ENCODE measurements around the gene ENGASE. TPM values are rescaled to one million over a fixed set of nuclear protein-coding genes. Genes with fewer than 3 reads are reported as not detected.

The ENGASE gene
- total RNA-seq, 1 experiment from 2014 or later, result 34.5 TPM

GRCh38 chr17:79107499-79108231 is 33.0 kb downstream of the ENGASE start:
- POLR2A ChIA-PET (ENCODE audit: unreplicated experiment), result interaction anchor here (0.6 kb wide), 1 partner anchor 13 kb away, joined by 3 read pairs; no protein-coding TSS in a partner anchor
- intact Hi-C loops (cut with micrococcal nuclease), result no loop called here
- Histone ChIP-seq H3K27ac (ENCODE audit: low read length) (no peak overlapping the region), H3K79me2 (ENCODE audit: low read length) (no peaks in the 10 kb centered on the region), H3F3A (ENCODE audit: low read length, unreplicated experiment) (no peaks in the 10 kb centered on the region), H4K20me1 (ENCODE audit: low read length) (no peaks in the 10 kb centered on the region), H3K36me3 (ENCODE audit: low read depth, low read length) (no peaks in the 10 kb centered on the region), H3K9ac (ENCODE audit: low read length) (no peak overlapping the region), H3K9me2 (replicated peaks; ENCODE audit: low read length) (no peaks in the 10 kb centered on the region), H2AFZ (ENCODE audit: low read length) (no peak overlapping the region), H3K27me3 (ENCODE audit: low read length) (peaks cover 28% of the 10 kb centered on the region), H3K9me3 (ENCODE audit: low read length) (no peaks in the 10 kb centered on the region), H3K4me3 (ENCODE audit: low read length) (no peak overlapping the region), H3K4me1 (ENCODE audit: insufficient read depth, low read length) (no peaks in the 10 kb centered on the region), H3K4me2 (ENCODE audit: low read length) (no peak overlapping the region)
- CTCF ChIA-PET, result no interaction called here
- DNase-seq (no peak), ATAC-seq (no peak)
- no TSS peak for BruUV-seq (replicated peaks)
- TF ChIP-seq CTCF (conservative IDR thresholded peaks at IDR 0.05; ENCODE audit: low read depth, low read length), result no peak
- TF ChIP-seq EZH2phosphoT487 (IDR thresholded peaks at IDR 0.05; ENCODE audit: borderline replicate concordance, low read length), result no peak
- no peak for TF ChIP-seq EZH2 (IDR thresholded peaks at IDR 0.05; ENCODE audit: low read length, unreplicated experiment)

- Histone ChIP-seq H3K9me3 (ENCODE audit: low read length) (no peaks in the 10 kb centered on the region), H3K27ac (ENCODE audit: low read length) (no peak overlapping the region), H4K20me1 (ENCODE audit: low read length) (no peaks in the 10 kb centered on the region), H2AFZ (ENCODE audit: low read length) (no peak overlapping the region), H3K9ac (ENCODE audit: low read length) (no peak overlapping the region), H3K79me2 (ENCODE audit: low read length) (no peaks in the 10 kb centered on the region), H3K36me3 (ENCODE audit: low read depth, low read length) (no peaks in the 10 kb centered on the region), H3K4me2 (ENCODE audit: low read length) (no peak overlapping the region), H3K4me1 (ENCODE audit: insufficient read depth, low read length) (no peaks in the 10 kb centered on the region), H3K4me3 (ENCODE audit: low read length) (no peak overlapping the region), H3K27me3 (ENCODE audit: low read length) (peaks cover 26% of the 10 kb centered on the region), H3K9me2 (replicated peaks; ENCODE audit: low read length) (no peaks in the 10 kb centered on the region), H3F3A (ENCODE audit: low read length, unreplicated experiment) (no peaks in the 10 kb centered on the region)
- intact Hi-C loops (cut with micrococcal nuclease), result no loop called here
- ChIA-PET POLR2A (ENCODE audit: unreplicated experiment) (interaction anchor here (0.6 kb wide), 1 partner anchor 14 kb away, joined by 3 read pairs; no protein-coding TSS in a partner anchor), CTCF (no interaction called here)
- ATAC-seq (no peak), DNase-seq (no peak)
- TF ChIP-seq EZH2 (IDR thresholded peaks at IDR 0.05; ENCODE audit: low read length, unreplicated experiment), result no peak
- no peak for TF ChIP-seq EZH2phosphoT487 (IDR thresholded peaks at IDR 0.05; ENCODE audit: borderline replicate concordance, low read length)
- no peak for TF ChIP-seq CTCF (conservative IDR thresholded peaks at IDR 0.05; ENCODE audit: low read depth, low read length)
- BruUV-seq (replicated peaks), result no TSS peak
These were observed 33.7 kb downstream of the ENGASE start for GRCh38 chr17:79108232-79108850.

GRCh38 chr17:79108870-79109269 is 34.2 kb downstream of the ENGASE start:
- Histone ChIP-seq H2AFZ (ENCODE audit: low read length) (no peak overlapping the region), H3K9me2 (replicated peaks; ENCODE audit: low read length) (no peaks in the 10 kb centered on the region), H3K9me3 (ENCODE audit: low read length) (no peaks in the 10 kb centered on the region), H3F3A (ENCODE audit: low read length, unreplicated experiment) (no peaks in the 10 kb centered on the region), H3K4me2 (ENCODE audit: low read length) (no peak overlapping the region), H3K4me1 (ENCODE audit: insufficient read depth, low read length) (no peaks in the 10 kb centered on the region), H3K27me3 (ENCODE audit: low read length) (peaks cover 29% of the 10 kb centered on the region), H4K20me1 (ENCODE audit: low read length) (no peaks in the 10 kb centered on the region), H3K27ac (ENCODE audit: low read length) (no peak overlapping the region), H3K36me3 (ENCODE audit: low read depth, low read length) (no peaks in the 10 kb centered on the region), H3K9ac (ENCODE audit: low read length) (no peak overlapping the region), H3K79me2 (ENCODE audit: low read length) (no peaks in the 10 kb centered on the region), H3K4me3 (ENCODE audit: low read length) (no peak overlapping the region)
- CTCF ChIA-PET, result no interaction called here
- TF ChIP-seq CTCF (conservative IDR thresholded peaks at IDR 0.05; ENCODE audit: low read depth, low read length) (no peak), EZH2 (IDR thresholded peaks at IDR 0.05; ENCODE audit: low read length, unreplicated experiment) (no peak), EZH2phosphoT487 (IDR thresholded peaks at IDR 0.05; ENCODE audit: borderline replicate concordance, low read length) (no peak)
- no peak for DNase-seq
- POLR2A ChIA-PET (ENCODE audit: unreplicated experiment), result no interaction called here
- intact Hi-C loops (cut with micrococcal nuclease), result no loop called here
- ATAC-seq, result no peak
- no TSS peak for BruUV-seq (replicated peaks)

Measured in PC-3 (cell line).